Lung (tissue), 12 donors: ENCODE results near the gene PPA1. TPM values are rescaled to one million over a fixed set of nuclear protein-coding genes. Genes with fewer than 3 reads are reported as not detected.

Experiments
- ATAC-seq: fragments of 200-7000 bp; cut with Tn5 transposase; one replicate; pipeline ENCODE4 v1.9.1; 2020; ENCODE audit warnings: moderate number of reproducible peaks; ENCODE audit not compliant: insufficient read depth, low FRiP score
- DNase-seq, 3 donors: peaks; one replicate each; pipeline ENCODE4 v3.0.0-alpha.2; 2013 to 2017
- H3K27ac ChIP-seq, 2 donors: one replicate each; pipeline ENCODE4 v1.5.1; 2013; ENCODE audit warnings: mild to moderate bottlenecking in 2 of 2, moderate library complexity in 2 of 2, control low read depth in 1 of 2, inconsistent platforms in 1 of 2, low read depth in 1 of 2, low read length in 1 of 2
- H3K27me3 ChIP-seq, 3 donors: one replicate each; pipeline ENCODE4 v1.5.1; 2013; ENCODE audit warnings: low read length in 2 of 3; ENCODE audit not compliant: control insufficient read depth in 3 of 3, insufficient read depth in 3 of 3
- H3K36me3 ChIP-seq, 4 donors: one replicate each; pipeline ENCODE4 v1.5.1; 2013; ENCODE audit warnings: low read length in 4 of 4, mild to moderate bottlenecking in 1 of 4, moderate library complexity in 1 of 4; ENCODE audit not compliant: control insufficient read depth in 4 of 4, insufficient read depth in 4 of 4
- H3K4me1 ChIP-seq, 5 donors: one replicate each; pipeline ENCODE4 v1.5.1; 2013; ENCODE audit warnings: low read length in 5 of 5, mild to moderate bottlenecking in 2 of 5, moderate library complexity in 1 of 5; ENCODE audit not compliant: control insufficient read depth in 5 of 5, insufficient read depth in 5 of 5
- H3K4me3 ChIP-seq: one replicate; pipeline ENCODE4 v1.5.1; 2013; ENCODE audit warnings: mild to moderate bottlenecking, control low read depth, moderate library complexity
- H3K9ac ChIP-seq, 2 donors: one replicate each; pipeline ENCODE4 v1.5.1; 2013; ENCODE audit warnings: low read length in 2 of 2, control low read depth in 1 of 2; ENCODE audit not compliant: insufficient read depth in 1 of 2
- H3K9me3 ChIP-seq, 4 donors: one replicate each; pipeline ENCODE4 v1.5.1; 2013; ENCODE audit warnings: low read length in 3 of 4, mild to moderate bottlenecking in 1 of 4, moderate library complexity in 1 of 4; ENCODE audit not compliant: control insufficient read depth in 4 of 4, insufficient read depth in 3 of 4
- CTCF ChIP-seq: IDR thresholded peaks from 2 replicates; pipeline ENCODE4 v1.5.1; 2012; ENCODE audit warnings: mild to moderate bottlenecking; ENCODE audit errors: control extremely low read depth, extremely low read depth
- WGBS, 2 donors: extraction: QIAGEN DNeasy Blood & Tissue Kit; methylation state at CpG; one replicate each; pipeline ENCODE4 v1.1.7; 2013; 5-methylcytosine and 5-hydroxymethylcytosine counted together
- polyA plus RNA-seq, 2 donors: library from polyadenylated mRNA; stranded (reverse); fragments of 200-250 nt; gene quantifications; one replicate each; pipeline ENCODE4 v1.2.1, GENCODE V29; 2013
- total RNA-seq, 2 donors: library from RNA; depleted of rRNA in 1 of 2; stranded (reverse); fragments of >200 nt in 1 of 2; gene quantifications; one replicate each; pipeline ENCODE4 v1.2.1, GENCODE V29; 2014 to 2021
- donor health status: control.
- donor health status: control.
- donor health status: Bipolar disorder and iron deficiency.
- donor health status: healthy.
- donor health status: DM: yes; HTN: yes; CAD: no.

Gene PPA1
- total and polyA plus RNA-seq, 4 donors, result 165 to 251 (median 190) TPM

- ATAC-seq, result no peak
- no peak for TF ChIP-seq CTCF
- 67 to 85% methylated on average over 3 of the region's 3 CpGs for WGBS, 2 donors
- H3K27me3 ChIP-seq, result peaks cover 0 to 18% (median 14%) of the 10 kb centered on the region in 3 donors
- no peak for DNase-seq
- H3K9me3 ChIP-seq, result no peaks in the 10 kb centered on the region
- no peak overlapping the region for H3K9ac ChIP-seq
- no peak overlapping the region for H3K4me3 ChIP-seq
- H3K27ac ChIP-seq, result no peak overlapping the region
- H3K36me3 ChIP-seq, result no peaks in the 10 kb centered on the region
- peaks cover 0 to 5% (median 0%) of the 10 kb centered on the region in 5 donors for H3K4me1 ChIP-seq
Measured at GRCh38 chr10:70277396-70278030, 44.3 kb upstream of the PPA1 start.

- ATAC-seq, result no peak
- Histone ChIP-seq H3K9ac (no peak overlapping the region), H3K9me3 (no peaks in the 10 kb centered on the region), H3K4me1 (peaks cover 0 to 5% (median 0%) of the 10 kb centered on the region in 5 donors), H3K4me3 (no peak overlapping the region), H3K36me3 (no peaks in the 10 kb centered on the region), H3K27me3 (no peaks in the 10 kb centered on the region), H3K27ac (no peak overlapping the region)
- DNase-seq, result peak; percentile 30 to 82 (median 66)
- WGBS, 2 donors, result 64 to 68% methylated on average over 2 of the region's 2 CpGs
- no peak for TF ChIP-seq CTCF
Measured at GRCh38 chr10:70274643-70275042, 41.4 kb upstream of the PPA1 start.

- WGBS, 2 donors, result 13 to 20% methylated on average over 4 of the region's 4 CpGs
- H3K27ac ChIP-seq, result no peak overlapping the region
- H3K27me3 ChIP-seq, result no peaks in the 10 kb centered on the region
- H3K9ac ChIP-seq, result no peak overlapping the region
- peak in 2 of 3 donors; percentile 43 to 53 for DNase-seq
- no peak overlapping the region for H3K4me3 ChIP-seq
- ATAC-seq, result no peak
- H3K36me3 ChIP-seq, result no peaks in the 10 kb centered on the region
- peak; percentile 23 for TF ChIP-seq CTCF
- H3K4me1 ChIP-seq, result peaks cover 0 to 5% (median 0%) of the 10 kb centered on the region in 5 donors
- no peaks in the 10 kb centered on the region for H3K9me3 ChIP-seq
Measured at GRCh38 chr10:70272925-70273316, 39.7 kb upstream of the PPA1 start.
